OCI-LY7 (cell line): Measurements from ENCODE around the gene RNU5D-1. TPM values are rescaled to one million over a fixed set of nuclear protein-coding genes. Genes with fewer than 3 reads are reported as not detected.

ENCODE experiments used
- BruUV-seq: library from RNA; stranded (reverse); fragments of 400-500 nt; replicated peaks from 2 replicates; lab custom pipeline; 2021; lab: Mats Ljungman, UMichigan
- CTCF ChIA-PET: fragments of 300-600 bp; sonication (Branson Sonifier 250); formaldehyde crosslinking; loops from one replicate; lab custom pipeline; 2022; ENCODE audit warnings: antibody characterized with exemption; ENCODE audit not compliant: unreplicated experiment; lab: Charles Lee
- POLR2A ChIA-PET: fragments of 300-600 bp; sonication (Branson Sonifier 250); formaldehyde crosslinking; loops from one replicate; lab custom pipeline; 2022; ENCODE audit warnings: antibody characterized with exemption; lab: Charles Lee
- DNase-seq: peaks from one replicate; pipeline ENCODE4 v3.0.0-alpha.2; 2015; ENCODE audit warnings: low spot score
- H2AFZ ChIP-seq: fragments of 200-600 bp; sonication (generic), shearing (Covaris generic); 2 replicates; pipeline ENCODE4 v1.6.1; 2014; ENCODE audit warnings: mild to moderate bottlenecking, antibody characterized with exemption, low read length, moderate library complexity
- H3K27ac ChIP-seq: fragments of 200-600 bp; sonication (generic); 2 replicates; pipeline ENCODE4 v1.5.1; 2014; ENCODE audit warnings: mixed run types, low read depth, mild to moderate bottlenecking, moderate library complexity, low read length, inconsistent platforms; ENCODE audit not compliant: poor library complexity, severe bottlenecking
- H3K36me3 ChIP-seq: fragments of 200-600 bp; sonication (generic); 2 replicates; pipeline ENCODE4 v1.6.1; 2014; ENCODE audit warnings: mild to moderate bottlenecking, antibody characterized with exemption, low read length, moderate library complexity, mixed read lengths; ENCODE audit not compliant: insufficient read depth
- H3K4me1 ChIP-seq: fragments of 200-600 bp; sonication (generic); 2 replicates; pipeline ENCODE4 v1.5.1; 2014; ENCODE audit warnings: mild to moderate bottlenecking, low read length; ENCODE audit not compliant: insufficient read depth, poor library complexity, severe bottlenecking
- H3K4me2 ChIP-seq: fragments of 200-600 bp; sonication (generic); 2 replicates; pipeline ENCODE4 v1.6.1; 2014; ENCODE audit warnings: mild to moderate bottlenecking, low read length
- H3K4me3 ChIP-seq: fragments of 200-600 bp; sonication (generic); 2 replicates; pipeline ENCODE4 v1.5.1; 2014; ENCODE audit warnings: mild to moderate bottlenecking, low read depth, low read length; ENCODE audit not compliant: poor library complexity, severe bottlenecking
- H3K79me2 ChIP-seq: fragments of 200-600 bp; sonication (generic); 2 replicates; pipeline ENCODE4 v1.6.1; 2016; ENCODE audit warnings: low read depth, mild to moderate bottlenecking, low read length, moderate library complexity, mixed read lengths; ENCODE audit not compliant: insufficient read depth
- H3K9me2 ChIP-seq: fragments of 200-600 bp; sonication (generic); 2 replicates; pipeline ENCODE4 v1.6.1; 2016; ENCODE audit warnings: mild to moderate bottlenecking, low read length, mixed read lengths; ENCODE audit not compliant: insufficient read depth
- H3K9me3 ChIP-seq: fragments of 200-600 bp; sonication (generic); 2 replicates; pipeline ENCODE4 v1.6.1; 2014; ENCODE audit warnings: mild to moderate bottlenecking, mixed run types, low read length, mixed read lengths
- H4K20me1 ChIP-seq: fragments of 200-600 bp; sonication (generic); 2 replicates; pipeline ENCODE4 v1.6.1; 2014; ENCODE audit warnings: mild to moderate bottlenecking, antibody characterized with exemption, low read length, moderate library complexity, mixed read lengths; ENCODE audit not compliant: insufficient read depth
- CTCF ChIP-seq: fragments of 200-600 bp; sonication (generic); conservative IDR thresholded peaks from 2 replicates; pipeline ENCODE4 v1.5.1; 2014; ENCODE audit warnings: mild to moderate bottlenecking, antibody characterized with exemption, low read length, moderate library complexity, mixed read lengths
- EZH2phosphoT487 ChIP-seq: fragments of 200-600 bp; sonication (generic); IDR thresholded peaks from 2 replicates; pipeline ENCODE4 v1.6.1; 2018; ENCODE audit warnings: low read depth, borderline replicate concordance, mild to moderate bottlenecking, mixed run types, antibody characterized with exemption, low read length, moderate library complexity, mixed read lengths
- intact Hi-C: fragments of 100-400 bp; cut with micrococcal nuclease; formaldehyde crosslinking; loops from one replicate; pipeline ENCODE4 v1.10.0; 2022; ENCODE audit not compliant: unreplicated experiment
- total RNA-seq, 2 experiments: library from RNA; depleted of rRNA in 1 of 2; stranded (reverse); fragments of >200 nt in 1 of 2; shearing (Covaris generic) in 1 of 2; gene quantifications; 2 replicates each; pipeline ENCODE4 v1.2.3, GENCODE V29; 2014 to 2022

The RNU5D-1 gene
- total RNA-seq, 2 experiments from 2014 or later = not detected

GRCh38 chr1:44707112-44707881 is 23.7 kb downstream of the RNU5D-1 start:
- ChIA-PET CTCF (interaction anchor here (0.6 to 1.4 kb wide), 3 partner anchors 9 to 57 kb away, joined by 3 to 7 read pairs (median 5); no protein-coding TSS in a partner anchor), POLR2A (interaction anchor here (0.7 to 4.0 kb wide), 4 partner anchors 11 to 32 kb away, joined by 3 to 28 read pairs (median 7); partner anchors contain the start of gene RNU5D-1)
- Histone ChIP-seq H4K20me1 (no peaks in the 10 kb centered on the region), H3K4me1 (peaks cover 36% of the 10 kb centered on the region), H3K4me2 (no peak overlapping the region), H3K9me2 (no peaks in the 10 kb centered on the region), H3K4me3 (no peak overlapping the region), H2AFZ (no peak overlapping the region; the same call in 1 of the 2 replicates), H3K27ac (no peak overlapping the region), H3K36me3 (no peaks in the 10 kb centered on the region; the same call in 1 of the 2 replicates), H3K9me3 (no peaks in the 10 kb centered on the region), H3K79me2 (no peaks in the 10 kb centered on the region)
- BruUV-seq = no TSS peak
- intact Hi-C loops = no loop called here
- no peak for TF ChIP-seq CTCF
- TF ChIP-seq EZH2phosphoT487 = no peak
- no peak for DNase-seq

DNA sequence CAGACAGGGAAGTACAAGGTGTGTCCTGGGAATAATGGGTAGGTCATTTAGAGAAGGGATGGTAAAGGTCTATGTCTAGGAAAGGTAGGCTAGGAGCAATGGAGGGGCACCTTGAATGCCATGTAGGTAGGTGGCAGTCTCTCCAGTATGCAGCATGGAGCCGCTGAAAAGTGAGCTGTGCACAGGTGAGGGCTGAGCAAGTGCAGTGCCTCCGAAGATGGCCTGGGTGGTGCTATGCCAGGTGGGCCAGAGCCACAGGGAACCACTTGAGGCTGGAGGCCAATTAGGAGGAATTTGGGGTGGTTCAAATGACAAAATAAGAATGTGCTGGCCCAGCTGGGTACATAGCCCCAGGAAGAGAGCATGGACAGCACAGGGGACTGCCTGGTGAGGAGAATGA is 25.0 kb downstream of the RNU5D-1 start:
- H3K9me3 ChIP-seq = no peaks in the 10 kb centered on the region
- H3K9me2 ChIP-seq = no peaks in the 10 kb centered on the region
- no TSS peak for BruUV-seq
- no peak for DNase-seq
- ChIA-PET POLR2A (interaction anchor here (1.3 to 4.0 kb wide), 3 partner anchors 9 to 16 kb away, joined by 5 to 28 read pairs (median 10); no protein-coding TSS in a partner anchor), CTCF (interaction anchor here (0.6 kb wide), 1 partner anchor 14 kb away, joined by 3 read pairs; no protein-coding TSS in a partner anchor)
- no peaks in the 10 kb centered on the region; the same call in 1 of the 2 replicates for H3K36me3 ChIP-seq
- no peak for TF ChIP-seq CTCF
- TF ChIP-seq EZH2phosphoT487 = no peak
- no peak overlapping the region for H3K4me3 ChIP-seq
- intact Hi-C loops = no loop called here
- peaks cover 23% of the 10 kb centered on the region for H3K4me1 ChIP-seq
- no peak overlapping the region for H3K4me2 ChIP-seq
- no peak overlapping the region for H3K27ac ChIP-seq
- H2AFZ ChIP-seq = no peak overlapping the region
- no peaks in the 10 kb centered on the region for H3K79me2 ChIP-seq
- no peaks in the 10 kb centered on the region for H4K20me1 ChIP-seq
